GM12891 (cell line): ENCODE measurements around the gene ZNF878.

Experiments
- PAX5 ChIP-seq: IDR thresholded peaks from 2 replicates; pipeline ENCODE4 v1.6.1; 2011; ENCODE audit warnings: low read length, moderate library complexity, mild to moderate bottlenecking; ENCODE audit not compliant: insufficient read depth, severe bottlenecking
- POLR2A ChIP-seq: IDR thresholded peaks from 2 replicates; pipeline ENCODE4 v1.6.1; 2011; ENCODE audit warnings: low read depth, low read length, control low read depth
- POLR2AphosphoS5 ChIP-seq: IDR thresholded peaks from 2 replicates; pipeline ENCODE4 v1.6.1; 2011; ENCODE audit warnings: low read depth, low read length, control low read depth
- POU2F2 ChIP-seq: IDR thresholded peaks from 2 replicates; pipeline ENCODE4 v1.6.1; 2011; ENCODE audit warnings: low read depth, mild to moderate bottlenecking, control low read depth, low read length, moderate library complexity
- SPI1 ChIP-seq: IDR thresholded peaks from 2 replicates; pipeline ENCODE4 v1.6.1; 2011; ENCODE audit warnings: low read depth, low read length, control low read depth
- TAF1 ChIP-seq: IDR thresholded peaks from 2 replicates; pipeline ENCODE4 v1.6.1; 2011; ENCODE audit warnings: low read depth, low read length, control low read depth

DNA sequence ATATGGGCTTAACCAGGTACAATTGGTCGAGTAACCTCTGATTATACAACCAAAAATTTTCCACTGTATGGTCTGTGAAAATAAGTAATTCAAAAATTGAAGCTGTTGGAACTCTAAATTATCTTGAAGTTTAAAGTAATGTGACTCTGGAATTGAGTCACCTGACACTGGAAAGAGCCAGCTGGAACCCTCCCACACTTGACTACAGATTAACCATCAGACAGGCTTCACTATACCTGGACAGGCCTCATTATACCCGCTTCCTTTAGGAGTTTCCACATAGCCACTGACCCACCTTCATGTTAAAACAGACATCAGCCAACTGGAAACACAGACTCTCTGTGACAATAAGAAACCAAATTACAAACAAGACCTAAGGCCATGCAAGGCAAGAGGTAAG is 18.6 kb downstream of the ZNF878 start:
- TF ChIP-seq POLR2AphosphoS5 (no peak), POLR2A (no peak), PAX5 (no peak), TAF1 (no peak), SPI1 (no peak), POU2F2 (no peak)
